Measurements from ENCODE around the gene CREG1.

The CREG1 gene

DNA sequence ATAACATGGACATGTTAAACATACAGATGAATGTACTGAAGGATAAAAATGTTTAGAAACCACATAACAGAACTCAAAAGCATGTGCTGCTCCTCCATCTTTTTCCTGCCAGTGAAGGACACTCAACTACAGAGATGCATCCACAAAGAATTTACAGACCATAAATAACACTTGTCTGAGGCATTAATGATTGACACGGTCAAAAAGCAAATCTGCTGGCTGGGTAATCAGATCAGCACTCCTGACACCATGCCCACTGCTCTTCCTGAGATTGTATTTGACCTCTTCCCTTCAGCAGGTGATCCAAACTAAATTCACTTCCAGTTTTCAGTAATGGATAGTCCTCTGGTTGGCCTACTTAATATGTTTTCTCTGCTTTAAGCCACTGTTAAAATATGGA lies 6.6 kb downstream of the CREG1 start:
- TF ChIP-seq TAF1 (IDR thresholded peaks at IDR 0.05; ENCODE audit: low read depth) (no peak), YY1 (IDR thresholded peaks at IDR 0.05; ENCODE audit: low read depth) (no peak), ZBTB7A (IDR thresholded peaks at IDR 0.05; ENCODE audit: low read depth) (no peak), FOXM1 (IDR thresholded peaks at IDR 0.05; ENCODE audit: borderline replicate concordance, low read depth) (no peak), TEAD4 (IDR thresholded peaks at IDR 0.05) (no peak), TCF12 (IDR thresholded peaks at IDR 0.05; ENCODE audit: low read depth) (no peak), EGR1 (IDR thresholded peaks at IDR 0.05) (no peak), RAD21 (IDR thresholded peaks at IDR 0.05; ENCODE audit: low read depth) (no peak), EP300 (IDR thresholded peaks at IDR 0.05; ENCODE audit: borderline replicate concordance) (no peak), NFIC (IDR thresholded peaks at IDR 0.05) (no peak)
- TF ChIP-seq, protein P1, sequence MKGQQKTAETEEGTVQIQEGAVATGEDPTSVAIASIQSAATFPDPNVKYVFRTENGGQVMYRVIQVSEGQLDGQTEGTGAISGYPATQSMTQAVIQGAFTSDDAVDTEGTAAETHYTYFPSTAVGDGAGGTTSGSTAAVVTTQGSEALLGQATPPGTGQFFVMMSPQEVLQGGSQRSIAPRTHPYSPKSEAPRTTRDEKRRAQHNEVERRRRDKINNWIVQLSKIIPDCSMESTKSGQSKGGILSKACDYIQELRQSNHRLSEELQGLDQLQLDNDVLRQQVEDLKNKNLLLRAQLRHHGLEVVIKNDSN (IDR thresholded peaks at IDR 0.05): no peak
- TF ChIP-seq, protein P2, sequence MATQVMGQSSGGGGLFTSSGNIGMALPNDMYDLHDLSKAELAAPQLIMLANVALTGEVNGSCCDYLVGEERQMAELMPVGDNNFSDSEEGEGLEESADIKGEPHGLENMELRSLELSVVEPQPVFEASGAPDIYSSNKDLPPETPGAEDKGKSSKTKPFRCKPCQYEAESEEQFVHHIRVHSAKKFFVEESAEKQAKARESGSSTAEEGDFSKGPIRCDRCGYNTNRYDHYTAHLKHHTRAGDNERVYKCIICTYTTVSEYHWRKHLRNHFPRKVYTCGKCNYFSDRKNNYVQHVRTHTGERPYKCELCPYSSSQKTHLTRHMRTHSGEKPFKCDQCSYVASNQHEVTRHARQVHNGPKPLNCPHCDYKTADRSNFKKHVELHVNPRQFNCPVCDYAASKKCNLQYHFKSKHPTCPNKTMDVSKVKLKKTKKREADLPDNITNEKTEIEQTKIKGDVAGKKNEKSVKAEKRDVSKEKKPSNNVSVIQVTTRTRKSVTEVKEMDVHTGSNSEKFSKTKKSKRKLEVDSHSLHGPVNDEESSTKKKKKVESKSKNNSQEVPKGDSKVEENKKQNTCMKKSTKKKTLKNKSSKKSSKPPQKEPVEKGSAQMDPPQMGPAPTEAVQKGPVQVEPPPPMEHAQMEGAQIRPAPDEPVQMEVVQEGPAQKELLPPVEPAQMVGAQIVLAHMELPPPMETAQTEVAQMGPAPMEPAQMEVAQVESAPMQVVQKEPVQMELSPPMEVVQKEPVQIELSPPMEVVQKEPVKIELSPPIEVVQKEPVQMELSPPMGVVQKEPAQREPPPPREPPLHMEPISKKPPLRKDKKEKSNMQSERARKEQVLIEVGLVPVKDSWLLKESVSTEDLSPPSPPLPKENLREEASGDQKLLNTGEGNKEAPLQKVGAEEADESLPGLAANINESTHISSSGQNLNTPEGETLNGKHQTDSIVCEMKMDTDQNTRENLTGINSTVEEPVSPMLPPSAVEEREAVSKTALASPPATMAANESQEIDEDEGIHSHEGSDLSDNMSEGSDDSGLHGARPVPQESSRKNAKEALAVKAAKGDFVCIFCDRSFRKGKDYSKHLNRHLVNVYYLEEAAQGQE (IDR thresholded peaks at IDR 0.05; ENCODE audit: low read depth): no peak
- TF ChIP-seq, protein P3, sequence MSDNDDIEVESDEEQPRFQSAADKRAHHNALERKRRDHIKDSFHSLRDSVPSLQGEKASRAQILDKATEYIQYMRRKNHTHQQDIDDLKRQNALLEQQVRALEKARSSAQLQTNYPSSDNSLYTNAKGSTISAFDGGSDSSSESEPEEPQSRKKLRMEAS (IDR thresholded peaks at IDR 0.05): no peak

DNA sequence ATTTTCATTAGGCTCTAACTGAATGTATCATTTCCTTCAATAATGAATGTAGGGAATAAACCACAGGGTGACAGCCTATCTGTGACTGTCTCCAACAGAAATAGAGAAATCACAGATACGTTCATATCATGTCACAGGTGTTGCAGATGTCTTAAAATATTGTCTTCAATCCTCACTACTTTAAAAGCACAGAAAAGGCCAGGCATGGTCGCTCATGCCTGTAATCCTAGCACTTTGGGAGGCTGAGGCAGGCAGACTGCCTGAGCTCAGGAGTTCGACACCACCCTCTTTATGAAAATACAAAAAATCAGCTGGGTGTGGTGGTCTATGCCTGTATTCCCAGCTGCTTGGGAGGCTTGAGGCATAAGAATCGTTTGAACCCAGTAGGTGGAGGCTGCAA lies 8.2 kb downstream of the CREG1 start:
- TF ChIP-seq, protein P3 (IDR thresholded peaks at IDR 0.05): no peak
- TF ChIP-seq CREB1 (IDR thresholded peaks at IDR 0.05; ENCODE audit: low read depth) (no peak), TAF1 (IDR thresholded peaks at IDR 0.05; ENCODE audit: low read depth) (no peak), RAD21 (IDR thresholded peaks at IDR 0.05; ENCODE audit: low read depth) (no peak), CEBPB (IDR thresholded peaks at IDR 0.05) (no peak), YY1 (IDR thresholded peaks at IDR 0.05; ENCODE audit: low read depth) (no peak), ZBTB7A (IDR thresholded peaks at IDR 0.05; ENCODE audit: low read depth) (no peak), EP300 (IDR thresholded peaks at IDR 0.05; ENCODE audit: borderline replicate concordance) (no peak), TCF12 (IDR thresholded peaks at IDR 0.05; ENCODE audit: low read depth) (no peak), TEAD4 (IDR thresholded peaks at IDR 0.05) (no peak), FOXM1 (IDR thresholded peaks at IDR 0.05; ENCODE audit: borderline replicate concordance, low read depth) (no peak), NFIC (IDR thresholded peaks at IDR 0.05) (no peak), EGR1 (IDR thresholded peaks at IDR 0.05) (no peak)
- TF ChIP-seq, protein P2 (IDR thresholded peaks at IDR 0.05; ENCODE audit: low read depth): no peak
- TF ChIP-seq, protein P1 (IDR thresholded peaks at IDR 0.05): no peak

DNA sequence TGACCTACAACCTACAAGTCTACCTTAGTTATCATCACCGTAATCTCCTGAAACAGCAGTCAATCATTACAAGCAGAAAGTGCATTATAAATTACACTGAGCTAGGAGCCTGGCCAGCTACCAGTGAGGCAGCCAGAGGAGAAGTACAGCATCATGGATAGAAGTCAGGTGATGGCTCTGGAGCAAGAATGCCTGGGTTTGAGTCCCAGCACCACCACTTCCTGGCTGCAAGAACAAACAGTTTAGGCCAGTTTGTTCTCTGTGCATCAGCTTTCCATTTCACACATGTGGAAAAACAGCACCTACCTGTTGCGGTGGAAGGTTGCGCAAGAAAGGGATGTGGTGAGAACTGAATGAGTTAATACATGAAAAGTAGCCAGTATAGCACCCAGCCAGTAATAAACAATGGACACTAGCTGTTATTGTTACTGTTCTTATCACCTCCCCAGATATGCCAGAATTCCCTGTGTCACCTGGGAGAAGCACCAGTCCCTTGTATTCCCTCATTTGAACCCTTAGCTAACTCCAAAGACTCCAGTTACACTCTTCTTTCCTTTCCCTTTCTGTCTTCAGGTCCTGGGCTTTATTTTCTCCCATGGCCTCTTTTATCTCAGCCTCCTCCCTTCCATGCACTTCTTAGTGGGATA lies 9.0 kb downstream of the CREG1 start:
- TF ChIP-seq CEBPB (IDR thresholded peaks at IDR 0.05) (peak; percentile 91), NFIC (IDR thresholded peaks at IDR 0.05) (no peak)

DNA sequence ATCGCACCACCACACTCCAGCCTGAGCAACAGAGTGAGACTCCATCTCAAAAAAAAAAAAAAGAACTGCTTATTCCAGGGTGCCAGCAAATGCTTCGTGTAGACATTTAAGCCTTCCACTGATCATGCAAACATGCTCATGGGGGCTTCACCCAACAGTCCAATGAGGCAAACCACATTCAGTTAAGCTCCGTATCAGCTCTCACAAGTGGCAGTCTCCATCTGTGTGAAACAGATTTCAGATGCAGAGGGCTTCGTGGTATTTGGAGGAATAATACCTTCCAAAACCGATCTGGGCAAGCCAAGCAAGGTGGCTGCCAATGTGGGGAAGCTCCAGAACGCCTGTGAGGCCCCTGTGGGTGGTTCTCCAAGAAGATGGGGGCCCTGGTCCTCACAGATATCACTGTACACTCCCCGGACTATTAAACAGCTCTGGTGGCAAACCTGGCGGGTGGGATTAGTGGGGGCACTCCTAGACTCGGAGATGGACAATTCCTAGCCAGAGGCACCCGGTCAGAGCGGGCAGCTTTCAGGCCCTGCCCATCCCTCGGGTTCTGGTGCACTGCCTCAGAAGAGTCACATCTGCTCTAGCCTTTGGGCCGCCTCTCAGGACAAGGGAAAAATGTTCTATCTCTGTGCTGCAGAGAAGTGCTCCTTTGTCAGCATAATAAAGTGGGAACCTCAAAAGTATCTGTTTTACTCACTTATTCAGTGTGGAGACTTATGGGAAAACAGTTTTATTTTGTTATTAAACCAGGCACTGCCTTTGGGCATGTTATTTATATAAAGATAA lies 10.2 kb downstream of the CREG1 start:
- TF ChIP-seq TEAD4 (IDR thresholded peaks at IDR 0.05): no peak
- TF ChIP-seq CREB1 (IDR thresholded peaks at IDR 0.05; ENCODE audit: low read depth): no peak
- TF ChIP-seq EP300 (IDR thresholded peaks at IDR 0.05; ENCODE audit: borderline replicate concordance): no peak
- no peak for TF ChIP-seq ZBTB7A (IDR thresholded peaks at IDR 0.05; ENCODE audit: low read depth)
- TF ChIP-seq RAD21 (IDR thresholded peaks at IDR 0.05; ENCODE audit: low read depth): no peak
- TF ChIP-seq, protein P1 (IDR thresholded peaks at IDR 0.05): no peak
- TF ChIP-seq TCF12 (IDR thresholded peaks at IDR 0.05; ENCODE audit: low read depth): no peak
- TF ChIP-seq EGR1 (IDR thresholded peaks at IDR 0.05): no peak
- no peak for TF ChIP-seq NFIC (IDR thresholded peaks at IDR 0.05)
- TF ChIP-seq CEBPB (IDR thresholded peaks at IDR 0.05): no peak
- no peak for TF ChIP-seq YY1 (IDR thresholded peaks at IDR 0.05; ENCODE audit: low read depth)
- no peak for TF ChIP-seq FOXM1 (IDR thresholded peaks at IDR 0.05; ENCODE audit: borderline replicate concordance, low read depth)
- TF ChIP-seq, protein P2 (IDR thresholded peaks at IDR 0.05; ENCODE audit: low read depth): no peak
- no peak for TF ChIP-seq TAF1 (IDR thresholded peaks at IDR 0.05; ENCODE audit: low read depth)
- TF ChIP-seq, protein P3 (IDR thresholded peaks at IDR 0.05): no peak
